HepG2 (cell line): ENCODE measurements around the gene NOTO. TPM values are rescaled to one million over a fixed set of nuclear protein-coding genes. Genes with fewer than 3 reads are reported as not detected.

Experiments
- ATAC-seq: fragments of 200-7000 bp; cut with Tn5 transposase; 3 replicates; pipeline ENCODE4 v1.9.1; 2020; ENCODE audit warnings: mild to moderate bottlenecking, moderate library complexity
- BruUV-seq: library from RNA; stranded (reverse); fragments of 400-500 nt; replicated peaks from 2 replicates; lab custom pipeline; 2021; lab: Mats Ljungman, UMichigan
- CTCF ChIA-PET: fragments of 300-600 bp; formaldehyde crosslinking; extraction: SDS; loops from one replicate; lab custom pipeline; 2021; ENCODE audit warnings: low total read pairs, inconsistent platforms, low intra/inter-chr PET ratio; lab: Yijun Ruan, JAX
- POLR2A ChIA-PET: fragments of 350-600 bp; sonication (Branson Sonifier 250); formaldehyde crosslinking; loops from one replicate; lab custom pipeline; 2020; ENCODE audit warnings: antibody characterized with exemption, inconsistent platforms; lab: Yijun Ruan, JAX
- DNase-seq: peaks from one replicate; pipeline ENCODE4 v3.0.0-alpha.2; 2015; ENCODE audit warnings: low spot score
- FAIRE-seq: peaks from 3 replicates; lab custom pipeline; 2011; peaks lifted over from hg19 to GRCh38; lab: Jason Lieb, UNC
- H2AFZ ChIP-seq: one replicate; pipeline ENCODE4 v1.6.1; 2011; ENCODE audit warnings: low read length, inconsistent platforms
- H3K27ac ChIP-seq: fragments of 300-600 bp; 3 replicates; pipeline ENCODE4 v1.8.0; 2011; ENCODE audit warnings: mixed run types, mild to moderate bottlenecking, mixed read lengths, low read length, inconsistent platforms; ENCODE audit not compliant: insufficient read depth; ENCODE audit errors: extremely low read length
- H3K27me3 ChIP-seq, 2 experiments: fragments of 200-600 bp in 1 of 2; 2 replicates in 1 of 2; 3 replicates in 1 of 2; pipeline versions ENCODE4 v1.6.0 to v1.8.0; 2011; ENCODE audit warnings: low read length in 2 of 2, mild to moderate bottlenecking in 2 of 2, moderate library complexity in 2 of 2, inconsistent platforms in 1 of 2; ENCODE audit not compliant: insufficient read depth in 2 of 2, control insufficient read depth in 1 of 2
- H3K36me3 ChIP-seq, 2 experiments: fragments of 200-600 bp in 1 of 2; replicated peaks in 1 of 2; 2 replicates in 1 of 2; 3 replicates in 1 of 2; pipeline versions ENCODE4 v1.5.1 to v1.8.0; 2011; ENCODE audit warnings: low read length in 2 of 2, inconsistent platforms in 1 of 2; ENCODE audit not compliant: insufficient read depth in 2 of 2, control insufficient read depth in 1 of 2
- H3K4me1 ChIP-seq: 2 replicates; pipeline ENCODE4 v1.5.1; 2012; ENCODE audit warnings: low read length, inconsistent platforms; ENCODE audit not compliant: insufficient read depth
- H3K4me2 ChIP-seq: 2 replicates; pipeline ENCODE4 v1.6.0; 2011; ENCODE audit warnings: low read depth, low read length, inconsistent platforms
- H3K4me3 ChIP-seq, 3 experiments: fragments of 200-600 bp in 1 of 3; sonication (generic), shearing (Covaris generic) in 1 of 3; replicated peaks in 1 of 3; 2 replicates each; pipeline ENCODE4 v1.5.1; 2011 to 2016; ENCODE audit warnings: low read length in 3 of 3, inconsistent platforms in 2 of 3, low read depth in 2 of 3, mild to moderate bottlenecking in 2 of 3, control low read depth in 1 of 3, mixed read lengths in 1 of 3; ENCODE audit not compliant: insufficient read depth in 1 of 3
- H3K79me2 ChIP-seq: one replicate; pipeline ENCODE4 v1.6.1; 2011; ENCODE audit warnings: low read length, inconsistent platforms; ENCODE audit not compliant: insufficient read depth
- H3K9ac ChIP-seq: 2 replicates; pipeline ENCODE4 v1.6.0; 2011; ENCODE audit warnings: mild to moderate bottlenecking, low read depth, low read length, inconsistent platforms; ENCODE audit not compliant: insufficient read depth
- H3K9me3 ChIP-seq: 2 replicates; pipeline ENCODE4 v1.5.1; 2012; ENCODE audit warnings: mild to moderate bottlenecking, low read length
- H4K20me1 ChIP-seq: 2 replicates; pipeline ENCODE4 v1.6.0; 2011; ENCODE audit warnings: inconsistent platforms, mild to moderate bottlenecking, low read length, moderate library complexity; ENCODE audit not compliant: insufficient read depth
- HNF4A ChIP-seq: sonication (generic); formaldehyde crosslinking; IDR thresholded peaks from 2 replicates; pipeline ENCODE4 v1.4.0; 2020; ENCODE audit warnings: missing genetic modification reagents
- KLF13 ChIP-seq: sonication (generic); formaldehyde crosslinking; IDR thresholded peaks from 2 replicates; pipeline ENCODE4 v1.4.0; 2020; ENCODE audit warnings: mild to moderate bottlenecking, missing genetic modification reagents
- MAFK ChIP-seq, 2 experiments: IDR thresholded peaks in 1 of 2; conservative IDR thresholded peaks in 1 of 2; 2 replicates each; pipeline ENCODE4 v1.6.1; 2011; ENCODE audit warnings: improper control_type of control experiment in 2 of 2, low read length in 2 of 2
- MEF2D ChIP-seq: sonication (generic); formaldehyde crosslinking; IDR thresholded peaks from 2 replicates; pipeline ENCODE4 v1.5.1; 2020; ENCODE audit warnings: mild to moderate bottlenecking, missing genetic modification reagents
- PAF1 ChIP-seq: IDR thresholded peaks from 2 replicates; pipeline ENCODE4 v1.6.1; 2016; ENCODE audit warnings: missing genetic modification reagents, missing compliant biosample characterization
- THYN1 ChIP-seq: sonication (generic); formaldehyde crosslinking; IDR thresholded peaks from 2 replicates; pipeline ENCODE4 v1.8.1; 2023; ENCODE audit warnings: low read depth, mild to moderate bottlenecking, moderate library complexity, missing genetic modification reagents, borderline replicate concordance
- WGBS: methylation state at CpG from one replicate; pipeline ENCODE4 v1.1.6; 2017; ENCODE audit warnings: low lambda C conversion rate; 5-methylcytosine and 5-hydroxymethylcytosine counted together
- in situ Hi-C: cut with HindIII; loops from 2 replicates; pipeline ENCODE4 v1.10.0; 2017; ENCODE audit warnings: low pct_unique_long_range_greater_than_20kb; ENCODE audit not compliant: extremely low pct_ligation_motif_present
- intact Hi-C: fragments of 100-400 bp; cut with micrococcal nuclease; formaldehyde crosslinking; loops from one replicate; pipeline ENCODE4 v1.10.0; 2022; ENCODE audit not compliant: unreplicated experiment
- polyA plus RNA-seq, 8 experiments: library from polyadenylated mRNA; depleted of rRNA in 3 of 8; stranded (reverse) in 7 of 8; unstranded in 1 of 8; fragments of >200 nt; fragmentation: Illumina TruSeq in 4 of 8; extraction: Trizol in 4 of 8; gene quantifications; 2 replicates each; pipeline versions ENCODE4 v1.2.1 to v1.2.3, GENCODE V29; 2011 to 2016; ENCODE audit warnings: low read depth in 4 of 8, missing spikeins in 1 of 8, mixed read lengths in 1 of 8; ENCODE audit not compliant: insufficient read depth in 1 of 8
- total RNA-seq, 5 experiments: library from RNA; depleted of rRNA; stranded (reverse); fragments of >200 nt; fragmentation: Illumina TruSeq; extraction: Trizol; gene quantifications; 2 replicates each; pipeline ENCODE4 v1.2.3, GENCODE V29; 2016; ENCODE audit warnings: low read depth in 1 of 5
- TF ChIP-seq, protein P1 (sequence below): sonication (generic); formaldehyde crosslinking; IDR thresholded peaks from 2 replicates; pipeline ENCODE4 v1.5.1; 2020; ENCODE audit warnings: mild to moderate bottlenecking, missing genetic modification reagents, moderate library complexity
- TF ChIP-seq, protein P2 (sequence below): sonication (generic); formaldehyde crosslinking; IDR thresholded peaks from 2 replicates; pipeline ENCODE4 v1.9.0; 2021; ENCODE audit warnings: missing genetic modification reagents, borderline replicate concordance

The NOTO gene
- total and polyA plus RNA-seq, 2 of the 13 experiments (the other 11 are each of a cell fraction or from before 2014, with no cell fraction given), result not detected

DNA sequence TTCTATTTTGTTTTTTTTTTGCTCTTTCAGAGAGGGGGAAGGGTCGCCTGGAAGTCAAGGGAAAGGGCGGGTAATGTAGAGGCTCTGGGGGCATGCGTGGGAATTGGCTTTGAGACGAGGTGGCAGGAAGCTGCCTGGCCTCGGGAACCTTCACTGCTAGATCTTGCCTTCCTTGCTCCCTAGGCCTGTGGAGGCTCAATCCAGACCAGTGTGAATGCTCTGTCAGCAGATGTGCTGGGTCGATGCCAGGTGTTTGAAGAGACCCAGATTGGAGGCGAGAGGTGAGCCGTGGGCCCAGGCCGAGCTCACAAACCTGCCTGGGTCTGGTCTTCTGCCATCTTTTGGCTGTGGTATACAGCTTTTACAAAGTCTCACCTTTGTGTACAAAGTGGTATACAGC lies 47.3 kb downstream of the NOTO start:
- 95% methylated on average over 9 of the region's 9 CpGs for WGBS
- Histone ChIP-seq H3K36me3 (peaks cover 60 to 93% of the 10 kb centered on the region in 2 experiments), H3K27ac (no peak overlapping the region), H3K9ac (no peak overlapping the region), H3K4me2 (no peak overlapping the region), H4K20me1 (peaks cover 6% of the 10 kb centered on the region; the same call in 1 of the 2 replicates), H3K27me3 (no peaks in the 10 kb centered on the region), H2AFZ (no peak overlapping the region), H3K79me2 (peaks cover 3% of the 10 kb centered on the region), H3K9me3 (no peaks in the 10 kb centered on the region), H3K4me1 (peaks cover 30% of the 10 kb centered on the region), H3K4me3 (no peak overlapping the region)
- FAIRE-seq (no peak), DNase-seq (no peak), ATAC-seq (no peak)
- no TSS peak for BruUV-seq
- CTCF ChIA-PET, result no interaction called here
- 0 out of 2 replicates have a peak, but pooled peaks have one; percentile 25 for TF ChIP-seq KLF13 (CRISPR knock-in tag)
- TF ChIP-seq, protein P1, sequence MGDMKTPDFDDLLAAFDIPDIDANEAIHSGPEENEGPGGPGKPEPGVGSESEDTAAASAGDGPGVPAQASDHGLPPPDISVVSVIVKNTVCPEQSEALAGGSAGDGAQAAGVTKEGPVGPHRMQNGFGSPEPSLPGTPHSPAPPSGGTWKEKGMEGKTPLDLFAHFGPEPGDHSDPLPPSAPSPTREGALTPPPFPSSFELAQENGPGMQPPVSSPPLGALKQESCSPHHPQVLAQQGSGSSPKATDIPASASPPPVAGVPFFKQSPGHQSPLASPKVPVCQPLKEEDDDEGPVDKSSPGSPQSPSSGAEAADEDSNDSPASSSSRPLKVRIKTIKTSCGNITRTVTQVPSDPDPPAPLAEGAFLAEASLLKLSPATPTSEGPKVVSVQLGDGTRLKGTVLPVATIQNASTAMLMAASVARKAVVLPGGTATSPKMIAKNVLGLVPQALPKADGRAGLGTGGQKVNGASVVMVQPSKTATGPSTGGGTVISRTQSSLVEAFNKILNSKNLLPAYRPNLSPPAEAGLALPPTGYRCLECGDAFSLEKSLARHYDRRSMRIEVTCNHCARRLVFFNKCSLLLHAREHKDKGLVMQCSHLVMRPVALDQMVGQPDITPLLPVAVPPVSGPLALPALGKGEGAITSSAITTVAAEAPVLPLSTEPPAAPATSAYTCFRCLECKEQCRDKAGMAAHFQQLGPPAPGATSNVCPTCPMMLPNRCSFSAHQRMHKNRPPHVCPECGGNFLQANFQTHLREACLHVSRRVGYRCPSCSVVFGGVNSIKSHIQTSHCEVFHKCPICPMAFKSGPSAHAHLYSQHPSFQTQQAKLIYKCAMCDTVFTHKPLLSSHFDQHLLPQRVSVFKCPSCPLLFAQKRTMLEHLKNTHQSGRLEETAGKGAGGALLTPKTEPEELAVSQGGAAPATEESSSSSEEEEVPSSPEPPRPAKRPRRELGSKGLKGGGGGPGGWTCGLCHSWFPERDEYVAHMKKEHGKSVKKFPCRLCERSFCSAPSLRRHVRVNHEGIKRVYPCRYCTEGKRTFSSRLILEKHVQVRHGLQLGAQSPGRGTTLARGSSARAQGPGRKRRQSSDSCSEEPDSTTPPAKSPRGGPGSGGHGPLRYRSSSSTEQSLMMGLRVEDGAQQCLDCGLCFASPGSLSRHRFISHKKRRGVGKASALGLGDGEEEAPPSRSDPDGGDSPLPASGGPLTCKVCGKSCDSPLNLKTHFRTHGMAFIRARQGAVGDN (CRISPR knock-in tag), result peak; percentile 30; the same call in 1 of the 2 replicates
- TF ChIP-seq, protein P2, sequence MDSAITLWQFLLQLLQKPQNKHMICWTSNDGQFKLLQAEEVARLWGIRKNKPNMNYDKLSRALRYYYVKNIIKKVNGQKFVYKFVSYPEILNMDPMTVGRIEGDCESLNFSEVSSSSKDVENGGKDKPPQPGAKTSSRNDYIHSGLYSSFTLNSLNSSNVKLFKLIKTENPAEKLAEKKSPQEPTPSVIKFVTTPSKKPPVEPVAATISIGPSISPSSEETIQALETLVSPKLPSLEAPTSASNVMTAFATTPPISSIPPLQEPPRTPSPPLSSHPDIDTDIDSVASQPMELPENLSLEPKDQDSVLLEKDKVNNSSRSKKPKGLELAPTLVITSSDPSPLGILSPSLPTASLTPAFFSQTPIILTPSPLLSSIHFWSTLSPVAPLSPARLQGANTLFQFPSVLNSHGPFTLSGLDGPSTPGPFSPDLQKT (CRISPR knock-in tag), result no peak
- no peak for TF ChIP-seq PAF1 (CRISPR knock-in tag)
- no peak for TF ChIP-seq MEF2D (CRISPR knock-in tag)
- no peak for TF ChIP-seq THYN1 (CRISPR knock-in tag)
- peak in 1 of 2 experiments; percentile 20; a peak in 1 of 4 replicates for TF ChIP-seq MAFK (conservative IDR thresholded peaks at IDR 0.05 in 1 of 2, IDR thresholded peaks at IDR 0.05 in 1 of 2; ENCODE audit: low read length in 2 of 2)
- no peak for TF ChIP-seq HNF4A
- in situ Hi-C loops (no loop called here), intact Hi-C loops (no loop called here)
- POLR2A ChIA-PET, result interaction anchor here (0.7 to 2.5 kb wide), 3 partner anchors 10 to 16 kb away, joined by 4 to 5 read pairs (median 5); partner anchors contain the start of gene CCT7
